WERI-Rb-1 (cell line): ENCODE measurements around the gene GCH1.

Experiments used
- DNase-seq: peaks from one replicate; pipeline ENCODE4 v3.0.0-alpha.2; 2020
- H3K27ac ChIP-seq: fragments of 250-450 bp; sonication (Bioruptor Pico); 2 replicates; pipeline ENCODE4 v1.5.1; 2020; ENCODE audit warnings: mild to moderate bottlenecking, moderate library complexity
- H3K27me3 ChIP-seq: fragments of 250-450 bp; sonication (Bioruptor Pico); 2 replicates; pipeline ENCODE4 v1.5.1; 2021; ENCODE audit warnings: mild to moderate bottlenecking, low read depth, moderate library complexity; ENCODE audit not compliant: insufficient read depth, severe bottlenecking
- H3K36me3 ChIP-seq: fragments of 250-450 bp; sonication (Bioruptor Pico); 2 replicates; pipeline ENCODE4 v1.5.1; 2020; ENCODE audit warnings: mild to moderate bottlenecking, moderate library complexity
- H3K4me3 ChIP-seq: 2 replicates; pipeline ENCODE4 v1.5.1; 2011; ENCODE audit warnings: low read depth, mild to moderate bottlenecking, control low read depth, low read length
- H3K9me3 ChIP-seq: fragments of 250-450 bp; sonication (Bioruptor Pico); 2 replicates; pipeline ENCODE4 v1.5.1; 2021; ENCODE audit warnings: mild to moderate bottlenecking, moderate library complexity; ENCODE audit not compliant: severe bottlenecking
- TF ChIP-seq, protein P1 (sequence below): IDR thresholded peaks from 2 replicates; pipeline ENCODE4 v1.5.1; 2011; ENCODE audit warnings: low read depth, mild to moderate bottlenecking, control low read depth, inconsistent platforms, low read length

Gene GCH1

DNA sequence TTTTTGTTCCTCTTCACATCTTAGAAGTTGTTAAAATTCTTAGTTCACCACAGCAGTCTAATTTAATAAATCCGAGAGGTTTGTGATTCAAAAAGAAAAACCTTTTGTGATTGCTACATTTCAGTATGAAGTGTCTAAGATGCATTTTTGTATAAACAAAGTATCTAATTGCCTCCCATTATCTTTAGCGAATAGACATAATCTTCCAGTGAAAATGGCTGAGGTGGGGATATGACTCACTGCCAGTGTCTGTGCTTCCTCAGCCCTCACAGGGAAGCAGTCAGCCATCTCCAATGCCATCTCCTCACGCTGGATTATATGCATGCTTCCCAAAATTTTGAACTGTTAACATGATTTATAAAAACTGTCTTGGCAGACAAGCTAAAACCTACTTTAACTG is 7.6 kb downstream of the GCH1 start:
- DNase-seq, result no peak
- H3K4me3 ChIP-seq, result no peak overlapping the region
- TF ChIP-seq, protein P1, sequence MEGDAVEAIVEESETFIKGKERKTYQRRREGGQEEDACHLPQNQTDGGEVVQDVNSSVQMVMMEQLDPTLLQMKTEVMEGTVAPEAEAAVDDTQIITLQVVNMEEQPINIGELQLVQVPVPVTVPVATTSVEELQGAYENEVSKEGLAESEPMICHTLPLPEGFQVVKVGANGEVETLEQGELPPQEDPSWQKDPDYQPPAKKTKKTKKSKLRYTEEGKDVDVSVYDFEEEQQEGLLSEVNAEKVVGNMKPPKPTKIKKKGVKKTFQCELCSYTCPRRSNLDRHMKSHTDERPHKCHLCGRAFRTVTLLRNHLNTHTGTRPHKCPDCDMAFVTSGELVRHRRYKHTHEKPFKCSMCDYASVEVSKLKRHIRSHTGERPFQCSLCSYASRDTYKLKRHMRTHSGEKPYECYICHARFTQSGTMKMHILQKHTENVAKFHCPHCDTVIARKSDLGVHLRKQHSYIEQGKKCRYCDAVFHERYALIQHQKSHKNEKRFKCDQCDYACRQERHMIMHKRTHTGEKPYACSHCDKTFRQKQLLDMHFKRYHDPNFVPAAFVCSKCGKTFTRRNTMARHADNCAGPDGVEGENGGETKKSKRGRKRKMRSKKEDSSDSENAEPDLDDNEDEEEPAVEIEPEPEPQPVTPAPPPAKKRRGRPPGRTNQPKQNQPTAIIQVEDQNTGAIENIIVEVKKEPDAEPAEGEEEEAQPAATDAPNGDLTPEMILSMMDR, result no peak
- no peak overlapping the region for H3K27ac ChIP-seq
- no peaks in the 10 kb centered on the region for H3K27me3 ChIP-seq
- no peaks in the 10 kb centered on the region for H3K9me3 ChIP-seq
- H3K36me3 ChIP-seq, result peaks cover 3% of the 10 kb centered on the region; the same call in 1 of the 2 replicates

DNA sequence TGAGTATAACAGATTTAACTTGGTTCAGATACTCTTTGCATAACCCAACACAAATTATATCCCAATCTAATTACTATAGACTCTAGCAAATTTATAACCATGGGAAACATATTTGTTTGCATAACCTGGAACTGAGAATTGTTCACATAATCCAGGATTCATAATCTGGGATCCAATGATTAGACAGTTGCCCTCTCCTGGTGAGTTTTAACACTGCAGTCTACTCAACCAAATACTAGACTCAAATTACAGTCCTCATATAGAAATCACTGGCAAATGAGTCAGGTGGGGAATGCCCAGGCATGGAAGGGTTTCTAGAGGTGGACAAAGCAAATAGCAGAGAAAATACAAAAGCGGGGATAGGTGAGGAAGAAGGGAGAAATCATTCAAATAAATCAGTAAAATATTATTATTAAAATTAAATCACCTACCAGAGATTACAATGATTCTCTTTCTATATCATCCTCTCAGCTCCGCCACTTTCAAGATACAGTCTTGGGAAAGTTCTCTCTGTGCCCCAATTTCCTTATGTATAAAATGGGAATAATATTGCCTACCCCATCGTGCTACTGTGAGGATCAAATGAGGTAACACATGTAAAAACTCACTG is 9.4 kb downstream of the GCH1 start:
- DNase-seq, result peak; percentile 21
- H3K9me3 ChIP-seq, result no peaks in the 10 kb centered on the region
- H3K36me3 ChIP-seq, result peaks cover 3% of the 10 kb centered on the region; the same call in 1 of the 2 replicates
- no peak overlapping the region for H3K27ac ChIP-seq
- no peak overlapping the region for H3K4me3 ChIP-seq
- H3K27me3 ChIP-seq, result no peaks in the 10 kb centered on the region
- TF ChIP-seq, protein P1, result peak; percentile 56

DNA sequence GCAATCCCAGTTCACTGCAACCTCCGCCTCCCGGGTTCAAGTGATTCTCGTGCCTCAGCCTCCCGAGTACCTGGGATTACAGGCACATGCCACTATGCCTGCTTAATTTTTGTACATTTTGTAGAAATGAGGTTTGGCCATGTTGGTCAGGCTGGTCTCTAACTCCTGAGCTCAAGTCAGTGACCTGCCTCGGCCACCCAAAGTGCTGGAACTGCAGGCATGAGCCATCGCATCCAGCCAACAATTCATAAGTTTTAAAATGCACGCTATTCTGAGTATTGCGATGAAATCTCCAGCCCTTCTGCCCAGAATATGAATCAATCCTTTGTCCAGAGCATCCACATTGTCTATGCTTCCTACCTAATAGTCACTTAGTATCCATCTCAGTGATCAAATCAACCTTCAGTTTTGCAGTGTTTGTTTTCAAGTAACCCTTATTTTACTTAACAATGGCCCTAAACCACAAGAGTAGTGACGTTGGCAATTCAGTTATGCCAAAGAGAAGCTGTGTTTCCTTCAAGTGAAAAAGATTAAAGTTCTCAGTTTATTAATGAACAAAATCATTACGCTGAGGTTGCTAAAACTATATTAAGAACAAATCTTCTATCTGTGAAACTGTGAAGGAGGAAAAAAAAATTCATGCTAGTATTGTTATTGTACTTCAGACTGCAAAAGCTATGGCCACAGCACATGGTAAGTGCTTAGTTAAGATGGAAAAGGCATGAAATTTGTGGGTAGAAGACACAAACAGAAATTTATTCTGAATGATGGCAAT is 11.0 kb downstream of the GCH1 start:
- Histone ChIP-seq H3K27me3 (no peaks in the 10 kb centered on the region), H3K4me3 (no peak overlapping the region), H3K27ac (no peak overlapping the region), H3K36me3 (no peaks in the 10 kb centered on the region; the same call in 1 of the 2 replicates), H3K9me3 (no peaks in the 10 kb centered on the region)
- TF ChIP-seq, protein P1, result no peak
- DNase-seq, result no peak

DNA sequence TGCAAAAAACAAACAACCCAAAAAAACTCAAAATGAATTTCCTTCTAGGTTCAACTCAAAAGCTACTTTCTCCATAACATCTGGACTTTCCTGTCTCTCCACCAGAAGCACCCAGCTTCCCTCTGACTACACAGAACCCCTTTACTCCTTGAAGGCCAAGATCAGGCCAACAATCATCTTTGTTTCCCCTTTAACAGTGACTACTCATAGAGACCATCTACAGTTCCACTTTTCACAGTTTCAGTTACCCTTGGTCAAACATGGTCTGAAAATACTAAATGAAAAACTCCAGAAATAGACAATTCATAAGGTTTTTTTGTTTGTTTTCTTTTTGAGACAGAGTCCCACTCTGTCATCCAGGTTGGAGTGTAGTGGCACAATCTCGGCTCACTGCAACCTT is 11.8 kb downstream of the GCH1 start:
- H3K36me3 ChIP-seq, result no peaks in the 10 kb centered on the region; the same call in 1 of the 2 replicates
- DNase-seq, result no peak
- no peak overlapping the region for H3K4me3 ChIP-seq
- H3K27me3 ChIP-seq, result no peaks in the 10 kb centered on the region
- TF ChIP-seq, protein P1, result no peak
- H3K9me3 ChIP-seq, result no peaks in the 10 kb centered on the region
- no peak overlapping the region for H3K27ac ChIP-seq

DNA sequence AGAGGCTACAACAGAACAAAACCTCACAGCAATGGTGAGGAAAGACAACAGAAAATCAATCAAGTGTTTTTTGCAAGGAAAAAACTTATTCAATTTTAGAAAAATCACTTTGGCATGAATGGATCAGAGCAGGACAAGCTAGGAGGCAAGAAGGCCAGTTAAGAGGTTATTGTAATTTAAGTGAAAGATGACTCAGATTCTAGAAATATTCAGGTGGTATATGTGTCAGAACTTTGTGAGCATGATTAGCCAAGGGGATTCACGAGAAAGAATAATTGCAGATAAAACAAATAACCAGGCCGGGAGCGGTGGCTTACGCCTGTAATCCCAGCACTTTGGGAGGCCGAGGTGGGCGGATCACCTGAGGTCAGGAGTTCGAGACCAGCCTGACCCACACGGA is 12.7 kb downstream of the GCH1 start:
- no peak for DNase-seq
- Histone ChIP-seq H3K36me3 (no peaks in the 10 kb centered on the region; the same call in none of the 2 replicates), H3K27me3 (no peaks in the 10 kb centered on the region), H3K27ac (no peak overlapping the region), H3K4me3 (no peak overlapping the region), H3K9me3 (no peaks in the 10 kb centered on the region)
- TF ChIP-seq, protein P1, result no peak
